Lower leg skin (tissue), 4 donors: ENCODE results near the gene DRGX. TPM values are rescaled to one million over a fixed set of nuclear protein-coding genes. Genes with fewer than 3 reads are reported as not detected.
A peak's percentile ranks its signal among the peaks of the same experiment; 100 is the strongest.

Source experiments
- DNase-seq, 2 donors: peaks; one replicate each; pipeline ENCODE4 v3.0.0-alpha.2; 2019; ENCODE audit warnings: low spot score in 2 of 2
- H3K4me3 ChIP-seq: fragments of 200-600 bp; sonication (generic); 2 replicates; pipeline ENCODE4 v1.5.1; 2017; ENCODE audit warnings: mild to moderate bottlenecking, low read depth; ENCODE audit not compliant: poor library complexity, severe bottlenecking
- CTCF ChIP-seq, 3 donors: fragments of 450-650 bp; IDR thresholded peaks; one replicate each; pipeline ENCODE4 v1.5.1; 2016; ENCODE audit warnings: antibody characterized with exemption in 3 of 3, mild to moderate bottlenecking in 3 of 3, moderate library complexity in 2 of 3
- POLR2A ChIP-seq, 2 donors: fragments of 450-650 bp; IDR thresholded peaks; one replicate each; pipeline ENCODE4 v1.6.1; 2016 to 2017; ENCODE audit warnings: antibody characterized with exemption in 2 of 2, mild to moderate bottlenecking in 1 of 2, moderate library complexity in 1 of 2
- WGBS, 2 donors: methylation state at CpG; one replicate each; pipeline ENCODE4 v1.1.5; 2018; 5-methylcytosine and 5-hydroxymethylcytosine counted together
- intact Hi-C: fragments of 100-400 bp; cut with DNase I; formaldehyde crosslinking; loops from one replicate; pipeline ENCODE4 v1.15.0; 2023; ENCODE audit warnings: low total_unique reads
- total RNA-seq, 4 donors: library from RNA; depleted of rRNA; stranded (reverse); fragments of >200 nt; gene quantifications; one replicate each; pipeline ENCODE4 v1.1.0, GENCODE V29; 2016

The DRGX gene
- total RNA-seq, 4 donors from 2014 or later = not detected

GRCh38 chr10:49319206-49319605 lies 76.7 kb downstream of the DRGX start:
- intact Hi-C loops = no loop called here
- TF ChIP-seq CTCF (IDR thresholded peaks at IDR 0.05) (no peak), POLR2A (IDR thresholded peaks at IDR 0.05) (no peak)
- 93 to 94% methylated on average over 1 of the region's 1 CpG for WGBS, 2 donors
- H3K4me3 ChIP-seq = no peak overlapping the region
- DNase-seq = no peak

GRCh38 chr10:49318755-49319154 lies 77.1 kb downstream of the DRGX start:
- peak in 1 of 2 donors; percentile 40 for DNase-seq
- intact Hi-C loops = no loop called here
- no peak overlapping the region for H3K4me3 ChIP-seq
- TF ChIP-seq POLR2A (IDR thresholded peaks at IDR 0.05) = no peak
- TF ChIP-seq CTCF (IDR thresholded peaks at IDR 0.05) = no peak

GRCh38 chr10:49318028-49318427 lies 77.9 kb downstream of the DRGX start:
- no peak for TF ChIP-seq POLR2A (IDR thresholded peaks at IDR 0.05)
- 79 to 86% methylated on average over 6 of the region's 6 CpGs for WGBS, 2 donors
- intact Hi-C loops = no loop called here
- peak in 1 of 2 donors; percentile 14 for DNase-seq
- H3K4me3 ChIP-seq = no peak overlapping the region

- DNase-seq = peak in 1 of 2 donors; percentile 32
- H3K4me3 ChIP-seq = no peak overlapping the region
- WGBS, 2 donors = 88 to 92% methylated on average over 5 of the region's 5 CpGs
- intact Hi-C loops = no loop called here
- TF ChIP-seq POLR2A (IDR thresholded peaks at IDR 0.05) (no peak), CTCF (IDR thresholded peaks at IDR 0.05) (no peak)
Observed at GRCh38 chr10:49314806-49315205, 81.1 kb downstream of the DRGX start.

Other genes starting within 250 kb of the DRGX start
- 10 to 100 TPM in 2 of 4 donors, 1 to 10 TPM in 2; 3.2 to 12.2 (median 7.1) TPM for gene TMEM273, start 207.7 kb downstream of the DRGX start, total RNA-seq
- not detected for gene C10orf71, start 96.9 kb downstream of the DRGX start, total RNA-seq
- gene ERCC6, start 143.0 kb upstream of the DRGX start, total RNA-seq = 10 to 100 TPM; 22.7 to 29.7 (median 23.6) TPM
- gene SLC18A3, start 214.2 kb upstream of the DRGX start, total RNA-seq = not detected
- not detected for gene CHAT, start 217.9 kb upstream of the DRGX start, total RNA-seq